Fibroblast of villous mesenchyme (primary cell): Measurements from ENCODE around the gene GRK3. TPM values are rescaled to one million over a fixed set of nuclear protein-coding genes. Genes with fewer than 3 reads are reported as not detected.
A peak's percentile ranks its signal among the peaks of the same experiment; 100 is the strongest.
"Not testable (repeated sequence)": the region's sequence is repeated elsewhere in the genome, so short reads cannot be mapped to it uniquely, and the experiment has no call there.

Source experiments
- DNase-seq: peaks from one replicate; pipeline ENCODE4 v3.0.0-alpha.2; 2010; ENCODE audit warnings: low read depth
- H3K4me3 ChIP-seq: 2 replicates; pipeline ENCODE4 v1.5.1; 2011; ENCODE audit warnings: low read depth, mild to moderate bottlenecking, low read length
- total RNA-seq: library from RNA; depleted of rRNA; stranded (reverse); fragments of >200 nt; gene quantifications from 2 replicates; pipeline ENCODE4 v1.2.3, GENCODE V29; 2012
- TF ChIP-seq, protein P1 (sequence below): IDR thresholded peaks from 2 replicates; pipeline ENCODE4 v1.5.1; 2012; ENCODE audit warnings: low read depth, mild to moderate bottlenecking, low read length; ENCODE audit not compliant: insufficient read depth

GRK3 gene
- total RNA-seq: 1.6 and 1.7 TPM in 2 replicates

GRCh38 chr22:25564320-25564978 is at the start of gene GRK3:
TSS of gene GRK3 (plus strand) at chr22:25564675. CDS start at chr22:25565041, 366 bp downstream.
- TF ChIP-seq, protein P1, sequence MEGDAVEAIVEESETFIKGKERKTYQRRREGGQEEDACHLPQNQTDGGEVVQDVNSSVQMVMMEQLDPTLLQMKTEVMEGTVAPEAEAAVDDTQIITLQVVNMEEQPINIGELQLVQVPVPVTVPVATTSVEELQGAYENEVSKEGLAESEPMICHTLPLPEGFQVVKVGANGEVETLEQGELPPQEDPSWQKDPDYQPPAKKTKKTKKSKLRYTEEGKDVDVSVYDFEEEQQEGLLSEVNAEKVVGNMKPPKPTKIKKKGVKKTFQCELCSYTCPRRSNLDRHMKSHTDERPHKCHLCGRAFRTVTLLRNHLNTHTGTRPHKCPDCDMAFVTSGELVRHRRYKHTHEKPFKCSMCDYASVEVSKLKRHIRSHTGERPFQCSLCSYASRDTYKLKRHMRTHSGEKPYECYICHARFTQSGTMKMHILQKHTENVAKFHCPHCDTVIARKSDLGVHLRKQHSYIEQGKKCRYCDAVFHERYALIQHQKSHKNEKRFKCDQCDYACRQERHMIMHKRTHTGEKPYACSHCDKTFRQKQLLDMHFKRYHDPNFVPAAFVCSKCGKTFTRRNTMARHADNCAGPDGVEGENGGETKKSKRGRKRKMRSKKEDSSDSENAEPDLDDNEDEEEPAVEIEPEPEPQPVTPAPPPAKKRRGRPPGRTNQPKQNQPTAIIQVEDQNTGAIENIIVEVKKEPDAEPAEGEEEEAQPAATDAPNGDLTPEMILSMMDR: no peak
- DNase-seq: peak; percentile 26

DNA sequence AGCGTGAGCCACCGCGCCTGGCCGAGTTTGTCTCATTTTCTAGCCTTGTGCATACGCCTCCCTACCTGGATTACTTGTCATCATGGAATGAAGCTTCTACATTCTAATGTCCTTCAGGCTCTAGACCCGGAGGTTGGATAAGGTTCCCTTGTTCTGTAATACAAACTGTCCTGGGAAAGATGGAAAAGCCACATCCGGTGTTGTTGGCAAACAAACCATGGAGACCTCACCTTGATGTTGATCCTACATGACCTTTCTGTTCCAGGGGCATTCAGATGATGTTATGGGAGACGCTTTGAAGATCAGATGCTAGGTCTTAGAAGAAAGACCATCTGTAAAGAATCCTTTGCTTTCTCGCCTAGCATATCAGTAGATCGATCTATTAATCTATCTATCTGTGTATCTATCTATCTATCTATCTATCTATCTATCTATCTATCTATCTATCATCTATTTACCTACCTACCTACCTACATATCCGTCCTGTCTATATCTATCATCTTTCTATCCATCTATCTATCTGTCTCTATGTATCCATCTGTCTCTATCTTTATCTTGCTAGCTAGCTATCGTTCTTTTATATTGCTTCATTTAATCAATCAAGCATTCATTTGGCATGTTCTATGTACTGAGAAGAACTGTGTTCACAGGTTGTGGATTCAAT is 46.3 kb upstream of the GRK3 start:
- TF ChIP-seq, protein P1: no peak
- DNase-seq: no peak
- no peak overlapping the region for H3K4me3 ChIP-seq

More at GRCh38 chr22:25564320-25564978, at the start of gene GRK3:
- peak within 1 kb of the TSS; percentile 62 for H3K4me3 ChIP-seq

DNA sequence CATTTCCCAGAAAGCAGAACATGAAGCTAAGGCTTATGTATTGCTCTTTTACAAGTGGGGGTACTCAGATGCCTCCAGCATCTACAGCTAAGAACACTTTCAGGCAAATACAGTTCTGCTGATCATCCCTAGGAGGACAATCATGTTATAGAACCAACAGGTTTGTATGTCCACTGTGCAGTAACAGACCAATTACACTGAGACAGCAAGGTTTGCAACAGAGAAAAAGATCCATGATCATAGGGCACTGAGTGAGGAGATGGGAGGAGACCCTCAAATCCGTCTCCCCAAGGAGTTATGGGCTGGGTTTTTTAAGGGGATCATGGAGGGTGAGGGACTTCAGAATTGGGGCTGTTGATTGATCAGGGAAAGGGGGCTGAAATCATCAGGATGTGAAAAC is 39.1 kb upstream of the GRK3 start:
- no peak overlapping the region for H3K4me3 ChIP-seq

DNA sequence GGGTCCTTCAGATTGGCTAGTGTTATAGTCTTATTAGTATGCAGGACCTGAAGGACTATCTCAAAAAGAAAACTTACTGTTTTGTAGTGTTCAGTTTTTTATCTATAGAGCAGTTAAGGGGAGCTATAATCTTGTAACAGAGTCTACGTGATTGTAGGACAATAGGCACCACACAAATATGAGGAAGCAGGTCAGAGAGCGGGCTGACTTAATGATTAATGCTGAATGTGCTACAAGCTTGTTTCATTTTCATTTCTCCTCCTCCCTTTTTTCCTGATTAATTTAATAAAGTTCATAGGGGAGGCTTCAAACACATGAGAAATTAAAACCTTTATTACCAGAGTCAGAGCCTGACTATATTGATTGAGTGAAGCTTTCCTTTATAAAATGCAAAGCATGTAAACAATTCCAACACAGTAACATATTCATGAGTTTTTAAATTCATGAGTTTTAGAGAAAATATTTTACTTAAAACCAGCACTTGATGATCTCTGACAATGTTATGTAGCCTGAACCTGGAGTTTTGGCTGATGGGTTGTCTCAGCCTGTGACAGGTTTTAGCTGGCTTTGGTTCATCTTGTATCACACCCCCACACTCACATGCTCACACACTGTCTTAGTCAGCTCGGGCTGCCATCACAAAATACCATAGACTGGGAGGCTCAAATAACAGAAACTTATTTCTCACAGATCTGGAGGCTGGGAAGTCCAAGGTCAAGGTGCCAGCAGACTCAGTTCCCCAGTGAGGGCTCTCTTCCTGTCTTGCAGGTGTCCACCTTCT is 38.5 kb upstream of the GRK3 start:
- peak; percentile 43 for DNase-seq
- not testable (repeated sequence) for H3K4me3 ChIP-seq

More for the DNA sequence above, 39.1 kb upstream of the GRK3 start:
- TF ChIP-seq, protein P1: no peak
- DNase-seq: no peak

DNA sequence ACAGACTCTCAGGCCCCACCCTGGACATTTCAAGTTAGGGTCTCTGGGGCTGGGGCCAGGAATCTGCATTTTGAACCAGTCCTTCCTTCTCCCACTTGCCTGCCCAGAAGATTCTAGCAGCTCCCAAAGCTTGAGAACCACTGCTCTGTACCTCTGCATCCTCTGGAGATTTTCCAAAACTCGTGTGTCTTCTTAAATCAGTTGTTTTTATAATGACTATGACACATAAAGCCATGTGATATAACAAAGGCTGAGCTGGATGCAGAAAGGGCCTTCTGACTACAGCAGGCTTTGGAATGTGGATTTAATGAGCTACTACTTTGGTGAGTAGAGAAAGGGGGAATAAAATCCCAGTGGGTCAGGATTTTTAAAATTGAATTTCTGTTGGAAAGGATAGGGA is 37.5 kb upstream of the GRK3 start:
- DNase-seq: peak; percentile 62
- H3K4me3 ChIP-seq: not testable (repeated sequence)

DNA sequence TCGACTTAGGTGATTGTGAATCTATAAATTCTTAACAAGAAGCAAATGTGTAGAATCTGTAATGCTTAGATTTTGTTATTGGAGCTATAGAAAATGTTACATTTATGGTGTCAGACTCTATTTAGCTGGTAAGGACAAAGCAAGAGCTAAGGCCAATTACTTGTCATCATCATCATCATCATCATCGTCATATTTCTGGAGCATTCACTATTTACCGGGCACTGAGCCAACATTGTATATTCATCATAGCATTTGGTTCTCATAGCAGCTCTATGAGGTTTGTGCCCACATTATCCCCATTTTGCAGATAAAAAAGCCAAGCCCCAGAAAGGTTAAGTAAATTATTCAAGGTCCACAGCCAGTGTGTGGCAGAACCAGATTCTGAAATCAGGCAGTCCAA is 36.4 kb upstream of the GRK3 start:
- not testable (repeated sequence) for H3K4me3 ChIP-seq, DNase-seq

- DNase-seq, H3K4me3 ChIP-seq: not testable (repeated sequence)
Observed at GRCh38 chr22:25529059-25529458, 35.4 kb upstream of the GRK3 start.

DNA sequence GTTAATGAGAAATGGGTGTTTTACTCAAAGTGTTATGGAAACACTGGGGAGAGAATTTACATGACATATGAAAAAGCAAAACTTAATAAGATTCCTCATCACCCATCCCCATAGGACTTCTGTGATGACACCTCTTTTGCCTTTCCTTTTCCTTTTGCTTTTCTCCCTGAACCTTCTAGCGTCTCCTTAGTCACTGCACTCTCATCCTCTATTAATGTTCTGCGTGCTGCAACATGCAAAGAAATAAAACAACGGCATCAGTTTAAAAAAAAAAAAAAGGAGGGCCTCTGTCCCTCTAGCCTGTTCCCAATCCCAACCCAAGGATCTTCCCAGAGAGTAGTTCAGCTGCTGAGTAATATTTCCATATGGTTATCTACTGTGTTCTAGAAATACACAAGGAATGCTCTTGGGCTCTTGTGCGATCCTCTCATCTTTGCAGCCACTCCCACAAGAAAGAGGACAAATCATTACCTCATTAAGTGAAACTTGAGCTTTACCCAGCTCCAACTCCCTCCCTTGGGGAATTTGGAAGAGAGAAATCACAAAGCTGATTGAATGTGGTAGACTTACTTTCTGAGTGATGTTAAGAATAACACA is 34.8 kb upstream of the GRK3 start:
- not testable (repeated sequence) for DNase-seq, H3K4me3 ChIP-seq

DNA sequence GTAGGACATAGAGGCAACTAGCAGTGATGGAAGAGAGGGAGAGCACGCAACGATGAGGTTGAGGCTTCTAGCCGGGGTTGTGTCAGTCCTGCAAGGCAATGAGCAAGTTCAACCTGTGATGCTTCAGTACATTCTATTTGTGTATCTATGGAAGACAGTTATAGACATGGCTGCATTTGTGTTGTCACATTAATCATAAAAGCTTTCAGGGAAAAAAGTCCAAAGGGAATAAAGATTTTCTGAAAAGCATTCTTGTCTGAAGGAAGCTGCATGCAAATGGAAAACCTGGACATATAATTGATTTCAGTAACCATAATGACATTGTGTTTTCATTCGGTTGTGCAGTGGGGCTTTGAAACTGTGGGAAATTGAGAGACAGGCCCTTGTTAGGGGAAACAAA is 32.8 kb upstream of the GRK3 start:
- DNase-seq, H3K4me3 ChIP-seq: not testable (repeated sequence)

GRCh38 chr22:25534724-25535123 is 29.8 kb upstream of the GRK3 start:
- H3K4me3 ChIP-seq: no peak overlapping the region
- TF ChIP-seq, protein P1: no peak
- DNase-seq: no peak
